GM12801 (cell line): Measurements from ENCODE around the gene LONRF2.

Experiments
- TF ChIP-seq, protein P1 (sequence below): IDR thresholded peaks from one replicate; pipeline ENCODE4 v1.5.1; 2011; ENCODE audit warnings: control low read depth; ENCODE audit not compliant: insufficient read length; ENCODE audit errors: extremely low read depth

The LONRF2 gene

DNA sequence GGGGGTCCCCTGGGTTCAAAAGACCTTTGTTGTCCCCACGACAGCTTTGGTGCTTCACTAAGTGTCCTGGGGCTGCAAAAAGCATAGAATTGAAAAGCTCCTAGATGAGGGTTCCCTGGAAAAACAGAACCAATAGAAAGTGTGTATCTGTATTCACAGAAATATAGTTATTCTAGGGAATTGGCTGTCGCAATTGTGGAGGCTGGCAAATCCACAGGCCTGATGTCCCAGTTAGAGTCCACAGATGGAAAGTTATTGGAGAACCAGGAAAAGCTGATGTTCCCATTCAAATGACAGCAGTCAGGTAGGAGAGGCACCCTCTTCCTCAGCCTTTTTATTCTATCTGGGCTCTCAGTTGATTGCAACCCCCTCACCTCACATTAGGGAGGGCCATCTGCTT lies 65.5 kb downstream of the LONRF2 start:
- TF ChIP-seq, protein P1, sequence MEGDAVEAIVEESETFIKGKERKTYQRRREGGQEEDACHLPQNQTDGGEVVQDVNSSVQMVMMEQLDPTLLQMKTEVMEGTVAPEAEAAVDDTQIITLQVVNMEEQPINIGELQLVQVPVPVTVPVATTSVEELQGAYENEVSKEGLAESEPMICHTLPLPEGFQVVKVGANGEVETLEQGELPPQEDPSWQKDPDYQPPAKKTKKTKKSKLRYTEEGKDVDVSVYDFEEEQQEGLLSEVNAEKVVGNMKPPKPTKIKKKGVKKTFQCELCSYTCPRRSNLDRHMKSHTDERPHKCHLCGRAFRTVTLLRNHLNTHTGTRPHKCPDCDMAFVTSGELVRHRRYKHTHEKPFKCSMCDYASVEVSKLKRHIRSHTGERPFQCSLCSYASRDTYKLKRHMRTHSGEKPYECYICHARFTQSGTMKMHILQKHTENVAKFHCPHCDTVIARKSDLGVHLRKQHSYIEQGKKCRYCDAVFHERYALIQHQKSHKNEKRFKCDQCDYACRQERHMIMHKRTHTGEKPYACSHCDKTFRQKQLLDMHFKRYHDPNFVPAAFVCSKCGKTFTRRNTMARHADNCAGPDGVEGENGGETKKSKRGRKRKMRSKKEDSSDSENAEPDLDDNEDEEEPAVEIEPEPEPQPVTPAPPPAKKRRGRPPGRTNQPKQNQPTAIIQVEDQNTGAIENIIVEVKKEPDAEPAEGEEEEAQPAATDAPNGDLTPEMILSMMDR, result no peak

GRCh38 chr2:100256416-100256815 lies 65.9 kb downstream of the LONRF2 start:
- TF ChIP-seq, protein P1, result no peak

- TF ChIP-seq, protein P1, result no peak
These were observed 67.6 kb downstream of the LONRF2 start for GRCh38 chr2:100254646-100255210.

DNA sequence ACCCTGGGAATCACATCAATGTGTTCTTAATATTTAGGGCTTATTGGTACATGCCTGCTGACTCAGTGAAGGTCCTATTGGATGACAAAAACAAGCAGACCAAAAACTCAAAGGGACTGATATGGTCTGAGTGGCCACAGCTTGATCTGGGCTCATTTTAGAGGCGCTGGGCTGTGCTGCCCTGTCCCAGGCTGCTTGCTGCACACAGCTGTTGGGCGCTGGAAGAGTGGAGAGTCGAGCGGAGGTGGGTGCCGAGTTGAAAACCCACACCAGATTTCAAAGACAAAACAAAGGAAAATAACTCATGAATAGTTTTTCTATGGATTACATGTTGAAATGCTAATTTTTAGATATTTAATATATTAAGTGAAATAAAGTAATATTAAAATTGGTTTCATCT lies 68.5 kb downstream of the LONRF2 start:
- TF ChIP-seq, protein P1, result no peak

- TF ChIP-seq, protein P1, result no peak
These were observed 69.2 kb downstream of the LONRF2 start for GRCh38 chr2:100252811-100253698.

GRCh38 chr2:100250645-100251044 lies 71.7 kb downstream of the LONRF2 start:
- TF ChIP-seq, protein P1, result no peak

DNA sequence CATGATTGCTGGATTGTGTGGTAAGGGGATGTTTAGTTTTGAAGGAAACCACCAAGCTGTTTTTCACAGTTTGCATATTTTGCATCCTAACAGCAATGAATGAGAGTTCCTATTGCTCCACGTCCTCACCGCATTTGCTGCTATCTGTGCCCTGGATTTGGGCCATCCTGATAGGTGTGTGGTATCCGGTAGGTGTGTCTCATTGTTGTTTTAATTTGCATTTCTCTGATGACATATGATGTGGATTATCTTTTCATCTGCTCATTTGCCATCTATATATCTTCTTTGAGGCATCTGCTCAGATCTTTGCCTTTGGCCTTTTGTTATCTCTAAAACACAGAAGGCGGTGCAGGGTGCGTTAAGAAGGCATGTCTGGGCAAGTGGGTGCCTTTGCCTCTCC lies 73.3 kb downstream of the LONRF2 start:
- TF ChIP-seq, protein P1, result no peak
